SK-N-MC (cell line): ENCODE data around the gene GPER1.

Source experiments
- EZH2 ChIP-seq: fragments of 200-600 bp; sonication (generic); IDR thresholded peaks from one replicate; pipeline ENCODE4 v1.6.1; 2017; ENCODE audit warnings: antibody characterized with exemption
- FOXP2 ChIP-seq: optimal IDR thresholded peaks from 2 replicates; pipeline ENCODE3; 2011; ENCODE audit warnings: mild to moderate bottlenecking, moderate library complexity; ENCODE audit not compliant: insufficient read depth; ENCODE audit errors: extremely low read length, control extremely low read depth
- POLR2AphosphoS5 ChIP-seq: IDR thresholded peaks from 2 replicates; pipeline ENCODE4 v1.6.1; 2012; ENCODE audit warnings: mild to moderate bottlenecking, low read depth, low read length, borderline replicate concordance

DNA sequence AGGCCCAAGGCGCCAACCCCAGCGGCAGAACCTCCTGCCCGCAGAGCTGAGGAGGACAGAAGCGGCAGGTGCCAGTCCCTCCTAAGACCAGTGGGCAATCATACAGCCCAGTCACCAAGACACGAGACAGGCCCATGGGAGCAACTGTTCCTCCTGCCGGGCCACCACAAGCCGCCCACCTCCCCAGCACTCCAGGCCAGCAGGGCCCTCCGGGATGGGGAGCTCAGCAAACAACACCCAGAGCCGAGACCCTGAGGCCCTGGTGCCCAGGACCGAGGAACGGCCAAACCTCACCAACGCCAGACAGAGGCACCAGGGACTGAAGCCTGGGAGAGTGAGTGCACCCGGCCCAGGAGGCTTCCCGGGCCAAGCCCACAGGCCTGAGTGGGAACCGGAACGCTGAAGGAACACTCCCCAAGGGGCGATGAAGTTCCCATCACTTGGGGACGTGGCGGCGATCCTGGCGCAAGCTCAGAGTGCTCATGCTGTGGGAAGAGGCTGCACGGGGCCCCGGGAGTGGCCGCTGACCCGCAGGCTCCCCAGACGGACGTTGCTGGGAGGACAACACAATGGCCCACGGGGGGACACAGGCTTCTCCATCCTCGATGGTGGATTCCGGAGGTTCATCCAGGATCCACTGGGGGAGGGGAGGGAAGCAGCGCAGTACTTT lies 35.1 kb downstream of the GPER1 start:
- TF ChIP-seq POLR2AphosphoS5 = no peak
- TF ChIP-seq EZH2 = no peak
- no peak for TF ChIP-seq FOXP2
